Tibial artery (tissue), 4 donors: ENCODE data around the gene IPO13.

Experiments used
- DNase-seq, 2 donors: peaks; one replicate each; pipeline ENCODE4 v3.0.0-alpha.2; 2019
- H3K27ac ChIP-seq, 2 donors: fragments of 200-600 bp; sonication (generic) in 1 of 2; 1 replicate in 1 of 2; 2 replicates in 1 of 2; pipeline ENCODE4 v1.5.1; 2018 to 2019; ENCODE audit warnings: mild to moderate bottlenecking in 1 of 2
- H3K27me3 ChIP-seq, 2 donors: fragments of 200-600 bp; sonication (generic) in 1 of 2; one replicate each; pipeline versions ENCODE4 v1.5.1 to v1.6.0; 2016 to 2019
- H3K36me3 ChIP-seq, 3 donors: fragments of 200-600 bp; sonication (generic) in 2 of 3; one replicate each; pipeline ENCODE4 v1.5.1; 2016 to 2019; ENCODE audit warnings: mild to moderate bottlenecking in 2 of 3
- H3K4me1 ChIP-seq, 4 donors: fragments of 200-600 bp; sonication (generic) in 2 of 4; 1 replicate in 3 of 4; 2 replicates in 1 of 4; pipeline ENCODE4 v1.5.1; 2016 to 2019
- H3K4me3 ChIP-seq, 2 donors: fragments of 200-600 bp; sonication (generic) in 1 of 2; 1 replicate in 1 of 2; 2 replicates in 1 of 2; pipeline ENCODE4 v1.5.1; 2018 to 2019; ENCODE audit warnings: mild to moderate bottlenecking in 2 of 2
- H3K9me3 ChIP-seq, 3 donors: fragments of 200-600 bp; sonication (generic) in 1 of 3; one replicate each; pipeline ENCODE4 v1.5.1; 2016 to 2019
- intact Hi-C: fragments of 100-400 bp; cut with DNase I; formaldehyde crosslinking; loops from one replicate; pipeline ENCODE4 v1.15.0; 2023; ENCODE audit warnings: low total_unique reads
- TF ChIP-seq, protein P1 (sequence below), 2 experiments: fragments of 200-600 bp in 1 of 2; fragments of 450-650 bp in 1 of 2; IDR thresholded peaks; one replicate each; pipeline ENCODE4 v1.5.1; 2017 to 2019; ENCODE audit warnings: antibody characterized with exemption in 2 of 2, mild to moderate bottlenecking in 1 of 2, moderate library complexity in 1 of 2

IPO13 gene

GRCh38 chr1:43921022-43921421 is 25.7 kb upstream of the IPO13 start:
- TF ChIP-seq, protein P1, sequence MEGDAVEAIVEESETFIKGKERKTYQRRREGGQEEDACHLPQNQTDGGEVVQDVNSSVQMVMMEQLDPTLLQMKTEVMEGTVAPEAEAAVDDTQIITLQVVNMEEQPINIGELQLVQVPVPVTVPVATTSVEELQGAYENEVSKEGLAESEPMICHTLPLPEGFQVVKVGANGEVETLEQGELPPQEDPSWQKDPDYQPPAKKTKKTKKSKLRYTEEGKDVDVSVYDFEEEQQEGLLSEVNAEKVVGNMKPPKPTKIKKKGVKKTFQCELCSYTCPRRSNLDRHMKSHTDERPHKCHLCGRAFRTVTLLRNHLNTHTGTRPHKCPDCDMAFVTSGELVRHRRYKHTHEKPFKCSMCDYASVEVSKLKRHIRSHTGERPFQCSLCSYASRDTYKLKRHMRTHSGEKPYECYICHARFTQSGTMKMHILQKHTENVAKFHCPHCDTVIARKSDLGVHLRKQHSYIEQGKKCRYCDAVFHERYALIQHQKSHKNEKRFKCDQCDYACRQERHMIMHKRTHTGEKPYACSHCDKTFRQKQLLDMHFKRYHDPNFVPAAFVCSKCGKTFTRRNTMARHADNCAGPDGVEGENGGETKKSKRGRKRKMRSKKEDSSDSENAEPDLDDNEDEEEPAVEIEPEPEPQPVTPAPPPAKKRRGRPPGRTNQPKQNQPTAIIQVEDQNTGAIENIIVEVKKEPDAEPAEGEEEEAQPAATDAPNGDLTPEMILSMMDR (IDR thresholded peaks at IDR 0.05) = no peak

GRCh38 chr1:43924516-43924915 is 22.2 kb upstream of the IPO13 start:
- no peak overlapping the region for H3K4me3 ChIP-seq
- intact Hi-C loops = no loop called here
- no peak overlapping the region for H3K27ac ChIP-seq
- no peaks in the 10 kb centered on the region for H3K27me3 ChIP-seq
- DNase-seq = no peak
- no peaks in the 10 kb centered on the region for H3K9me3 ChIP-seq
- TF ChIP-seq, protein P1 (IDR thresholded peaks at IDR 0.05) = no peak
- H3K4me1 ChIP-seq = no peaks in the 10 kb centered on the region
- peaks cover 0 to 32% (median 12%) of the 10 kb centered on the region in 3 donors for H3K36me3 ChIP-seq

More at GRCh38 chr1:43921022-43921421, 25.7 kb upstream of the IPO13 start:
- Histone ChIP-seq H3K4me3 (no peak overlapping the region), H3K36me3 (peaks cover 0 to 26% (median 5%) of the 10 kb centered on the region in 3 donors), H3K27me3 (no peaks in the 10 kb centered on the region), H3K9me3 (no peaks in the 10 kb centered on the region), H3K4me1 (no peaks in the 10 kb centered on the region), H3K27ac (no peak overlapping the region)
- no peak for DNase-seq
- intact Hi-C loops = no loop called here

- TF ChIP-seq, protein P1 (IDR thresholded peaks at IDR 0.05) = no peak
- intact Hi-C loops = no loop called here
- Histone ChIP-seq H3K27me3 (no peaks in the 10 kb centered on the region), H3K4me3 (no peak overlapping the region), H3K27ac (no peak overlapping the region), H3K4me1 (no peaks in the 10 kb centered on the region), H3K36me3 (peaks cover 0 to 36% (median 21%) of the 10 kb centered on the region in 3 donors), H3K9me3 (no peaks in the 10 kb centered on the region)
- no peak for DNase-seq
These were observed 20.9 kb upstream of the IPO13 start for GRCh38 chr1:43925846-43926245.

GRCh38 chr1:43930168-43930948 is 16.4 kb upstream of the IPO13 start:
- intact Hi-C loops = no loop called here
- Histone ChIP-seq H3K4me1 (peaks cover 0 to 28% (median 18%) of the 10 kb centered on the region in 4 donors), H3K27me3 (peaks cover 0 to 7% of the 10 kb centered on the region in 2 donors), H3K36me3 (peaks cover 0 to 30% (median 21%) of the 10 kb centered on the region in 3 donors), H3K27ac (no peak overlapping the region), H3K9me3 (no peaks in the 10 kb centered on the region), H3K4me3 (no peak overlapping the region)
- DNase-seq = no peak
- TF ChIP-seq, protein P1 (IDR thresholded peaks at IDR 0.05) = no peak

GRCh38 chr1:43930949-43931275 is 15.8 kb upstream of the IPO13 start:
- intact Hi-C loops = no loop called here
- TF ChIP-seq, protein P1 (IDR thresholded peaks at IDR 0.05) = no peak
- no peak overlapping the region for H3K4me3 ChIP-seq
- H3K36me3 ChIP-seq = peaks cover 0 to 26% (median 17%) of the 10 kb centered on the region in 3 donors
- no peak for DNase-seq
- H3K9me3 ChIP-seq = no peaks in the 10 kb centered on the region
- H3K4me1 ChIP-seq = peaks cover 0 to 32% (median 23%) of the 10 kb centered on the region in 4 donors
- peaks cover 0 to 11% of the 10 kb centered on the region in 2 donors for H3K27me3 ChIP-seq
- H3K27ac ChIP-seq = no peak overlapping the region
